Measurements from ENCODE around the gene GPSM1. TPM values are rescaled to one million over a fixed set of nuclear protein-coding genes. Genes with fewer than 3 reads are reported as not detected.

GPSM1 gene
- total and polyA plus RNA-seq, 9 of the 15 experiments (the other 6 are each of a cell fraction or from before 2014, with no cell fraction given) = 0.04 to 14.2 (median 3.1) TPM

DNA sequence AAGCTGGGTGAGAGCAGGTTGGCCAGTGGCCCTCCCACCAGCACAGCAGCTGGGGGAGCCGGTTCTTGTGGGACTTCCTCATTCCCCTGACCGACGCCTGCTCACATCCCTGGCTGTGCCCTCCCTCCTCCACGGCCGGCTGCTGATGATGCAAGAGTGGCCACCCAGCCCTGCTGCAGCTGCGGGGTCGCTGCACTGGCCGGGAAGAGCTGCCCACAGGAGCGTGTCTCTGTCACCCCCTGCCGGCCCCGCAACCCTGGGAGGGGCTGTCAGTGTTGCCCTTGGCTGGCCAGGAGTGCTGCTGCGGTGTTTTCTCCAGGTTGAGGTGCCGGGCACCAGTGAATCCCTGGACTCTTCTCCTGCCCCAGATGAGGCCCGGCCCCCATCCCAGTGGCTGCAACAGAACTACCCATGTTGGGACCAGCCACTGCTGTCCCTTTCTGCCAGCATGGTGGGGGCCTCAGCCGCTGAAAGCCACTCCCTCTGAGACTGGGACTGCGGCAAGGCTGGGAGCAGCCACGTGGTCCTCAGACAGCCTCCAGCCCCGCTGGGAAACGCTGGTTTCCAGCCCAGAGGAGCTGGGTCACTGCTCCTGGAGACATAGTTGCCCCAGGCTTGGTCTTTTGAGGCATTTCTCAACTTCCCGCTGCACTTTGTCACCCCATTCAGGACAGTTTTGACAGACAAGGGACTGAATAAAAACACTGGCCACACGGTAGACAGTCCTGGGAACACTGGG is 45.4 kb downstream of the GPSM1 start (continued):
- peak; percentile 31 for TF ChIP-seq PCBP1 (IDR thresholded peaks at IDR 0.05; ENCODE audit: low read depth, low read length, poor library complexity, severe bottlenecking)
- TF ChIP-seq ZNF212 (CRISPR knock-in tag; IDR thresholded peaks at IDR 0.05) = no peak
- TF ChIP-seq CREB1 (IDR thresholded peaks at IDR 0.05) = no peak
- 0 out of 2 replicates have a peak, but pooled peaks have one; percentile 50 for TF ChIP-seq CREB1 (CRISPR knock-in tag; IDR thresholded peaks at IDR 0.05)
- no peak for TF ChIP-seq DDX20 (tag; IDR thresholded peaks at IDR 0.05; ENCODE audit: low read depth)
- TF ChIP-seq ZC3H8 (IDR thresholded peaks at IDR 0.05) = no peak
- no peak for TF ChIP-seq ZNF12 (CRISPR knock-in tag; IDR thresholded peaks at IDR 0.05)
- TF ChIP-seq RBM22 (IDR thresholded peaks at IDR 0.05; ENCODE audit: low read depth, low read length, poor library complexity, severe bottlenecking) = no peak
- TF ChIP-seq ZNF165 (CRISPR knock-in tag; IDR thresholded peaks at IDR 0.05; ENCODE audit: borderline replicate concordance) = no peak
- peak; percentile 67 for TF ChIP-seq GABPB1 (CRISPR knock-in tag; IDR thresholded peaks at IDR 0.05)
- TF ChIP-seq, protein P1, sequence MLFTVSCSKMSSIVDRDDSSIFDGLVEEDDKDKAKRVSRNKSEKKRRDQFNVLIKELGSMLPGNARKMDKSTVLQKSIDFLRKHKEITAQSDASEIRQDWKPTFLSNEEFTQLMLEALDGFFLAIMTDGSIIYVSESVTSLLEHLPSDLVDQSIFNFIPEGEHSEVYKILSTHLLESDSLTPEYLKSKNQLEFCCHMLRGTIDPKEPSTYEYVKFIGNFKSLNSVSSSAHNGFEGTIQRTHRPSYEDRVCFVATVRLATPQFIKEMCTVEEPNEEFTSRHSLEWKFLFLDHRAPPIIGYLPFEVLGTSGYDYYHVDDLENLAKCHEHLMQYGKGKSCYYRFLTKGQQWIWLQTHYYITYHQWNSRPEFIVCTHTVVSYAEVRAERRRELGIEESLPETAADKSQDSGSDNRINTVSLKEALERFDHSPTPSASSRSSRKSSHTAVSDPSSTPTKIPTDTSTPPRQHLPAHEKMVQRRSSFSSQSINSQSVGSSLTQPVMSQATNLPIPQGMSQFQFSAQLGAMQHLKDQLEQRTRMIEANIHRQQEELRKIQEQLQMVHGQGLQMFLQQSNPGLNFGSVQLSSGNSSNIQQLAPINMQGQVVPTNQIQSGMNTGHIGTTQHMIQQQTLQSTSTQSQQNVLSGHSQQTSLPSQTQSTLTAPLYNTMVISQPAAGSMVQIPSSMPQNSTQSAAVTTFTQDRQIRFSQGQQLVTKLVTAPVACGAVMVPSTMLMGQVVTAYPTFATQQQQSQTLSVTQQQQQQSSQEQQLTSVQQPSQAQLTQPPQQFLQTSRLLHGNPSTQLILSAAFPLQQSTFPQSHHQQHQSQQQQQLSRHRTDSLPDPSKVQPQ (CRISPR knock-in tag; IDR thresholded peaks at IDR 0.05; ENCODE audit: borderline replicate concordance) = no peak
- peak; percentile 37; the same call in 1 of the 2 replicates for TF ChIP-seq REST (IDR thresholded peaks at IDR 0.05; ENCODE audit: borderline replicate concordance)
- TF ChIP-seq REST (CRISPR knock-in tag; IDR thresholded peaks at IDR 0.05; ENCODE audit: low read depth) = no peak
- TF ChIP-seq HNRNPL (IDR thresholded peaks at IDR 0.05; ENCODE audit: low read depth, low read length) = 0 out of 2 replicates have a peak, but pooled peaks have one; percentile 76
- TF ChIP-seq CHD4 (IDR thresholded peaks at IDR 0.05; ENCODE audit: insufficient read depth, insufficient replicate concordance, low read depth, low read length, poor library complexity, severe bottlenecking) = no peak
- no peak for TF ChIP-seq ZNF696 (CRISPR knock-in tag; conservative IDR thresholded peaks at IDR 0.05)
- TF ChIP-seq HMGN3 (IDR thresholded peaks at IDR 0.05; ENCODE audit: borderline replicate concordance, extremely low read depth, insufficient read length, low read depth, low read length) = peak; percentile 46

Data from K562 (cell line).